Colon (tissue), 2 donors: Measurements from ENCODE around the gene ATP2B3.

Source experiments
- FAIRE-seq: peaks from 2 replicates; lab custom pipeline; 2012; peaks lifted over from hg19 to GRCh38; lab: Jason Lieb, UNC
- donor health status: control.
- donor health status: control.

Gene ATP2B3

GRCh38 chrX:153490217-153490930 lies 27.1 kb upstream of the ATP2B3 start:
- no peak for FAIRE-seq

- no peak for FAIRE-seq
These were observed 26.0 kb upstream of the ATP2B3 start for GRCh38 chrX:153491351-153491914.

- no peak for FAIRE-seq
These were observed 25.5 kb upstream of the ATP2B3 start for GRCh38 chrX:153491918-153492317.

- FAIRE-seq, result no peak
These were observed 24.9 kb upstream of the ATP2B3 start for GRCh38 chrX:153492543-153492942.

GRCh38 chrX:153493085-153493484 lies 24.4 kb upstream of the ATP2B3 start:
- FAIRE-seq, result no peak

- no peak for FAIRE-seq
These were observed 23.4 kb upstream of the ATP2B3 start for GRCh38 chrX:153494061-153494460.

GRCh38 chrX:153494541-153495361 lies 22.7 kb upstream of the ATP2B3 start, which contains the start of gene BGN:
Gene BGN (plus strand): TSS chrX:153494980. CDS start chrX:153504632, 9,652 bp downstream.
- FAIRE-seq, result no peak

- FAIRE-seq, result no peak
These were observed 22.1 kb upstream of the ATP2B3 start for GRCh38 chrX:153495362-153495751.

- FAIRE-seq, result no peak
These were observed 21.4 kb upstream of the ATP2B3 start for GRCh38 chrX:153495903-153496589.

GRCh38 chrX:153496590-153496959 lies 20.9 kb upstream of the ATP2B3 start:
- no peak for FAIRE-seq

- FAIRE-seq, result no peak
These were observed 19.0 kb upstream of the ATP2B3 start for GRCh38 chrX:153498453-153498852.

- no peak for FAIRE-seq
These were observed 18.1 kb upstream of the ATP2B3 start for GRCh38 chrX:153499341-153499740.

GRCh38 chrX:153499876-153500275 lies 17.6 kb upstream of the ATP2B3 start:
- FAIRE-seq, result no peak

GRCh38 chrX:153500676-153501280 lies 16.7 kb upstream of the ATP2B3 start:
- no peak for FAIRE-seq

- no peak for FAIRE-seq
These were observed 15.9 kb upstream of the ATP2B3 start for GRCh38 chrX:153501530-153501929.

- no peak for FAIRE-seq
These were observed 15.3 kb upstream of the ATP2B3 start for GRCh38 chrX:153502131-153502530.

GRCh38 chrX:153502796-153503195 lies 14.6 kb upstream of the ATP2B3 start:
- no peak for FAIRE-seq

GRCh38 chrX:153504445-153505016 lies 12.9 kb upstream of the ATP2B3 start:
- no peak for FAIRE-seq

- no peak for FAIRE-seq
These were observed 12.1 kb upstream of the ATP2B3 start for GRCh38 chrX:153505361-153505760.

GRCh38 chrX:153507484-153508178 lies 9.8 kb upstream of the ATP2B3 start:
- no peak for FAIRE-seq

GRCh38 chrX:153509592-153509991 lies 7.8 kb upstream of the ATP2B3 start:
- no peak for FAIRE-seq
